ENCODE data around the gene DDTL. TPM values are rescaled to one million over a fixed set of nuclear protein-coding genes. Genes with fewer than 3 reads are reported as not detected.

Gene DDTL
- total RNA-seq, 1 donor = 1.8 TPM

- Histone ChIP-seq H3K79me2 (ENCODE audit: insufficient read depth, low read length) (peaks cover 69% of the 10 kb centered on the region), H3K27ac (ENCODE audit: low read depth, low read length) (no peak overlapping the region), H3K4me3 (ENCODE audit: insufficient read depth, low read length) (no peak overlapping the region), H3K27me3 (ENCODE audit: insufficient read depth, low read length) (no peaks in the 10 kb centered on the region), H3K36me3 (ENCODE audit: insufficient read depth, low read length) (peaks cover 10% of the 10 kb centered on the region), H2AFZ (ENCODE audit: low read length) (no peak overlapping the region), H3K4me1 (ENCODE audit: insufficient read depth, low read length) (no peaks in the 10 kb centered on the region), H3K4me2 (ENCODE audit: insufficient read depth, low read length) (no peak overlapping the region), H4K20me1 (ENCODE audit: insufficient read depth, low read length) (peaks cover 17% of the 10 kb centered on the region), H3K9me3 (ENCODE audit: low read depth, low read length) (no peaks in the 10 kb centered on the region)
- DNase-seq (ENCODE audit: insufficient read length, low spot score, missing footprints) = no peak
- no peak for TF ChIP-seq CTCF (IDR thresholded peaks at IDR 0.05; ENCODE audit: extremely low read depth, low read depth, low read length)
Measured at GRCh38 chr22:24021304-24021703, 54.6 kb downstream of the DDTL start.

Other genes starting within 250 kb of the DDTL start
- gene ZNF70, start 215.8 kb upstream of the DDTL start, total RNA-seq = 6.5 and 7.4 TPM in 2 replicates
- not detected in 2 replicates for gene VPREB3, start 212.5 kb upstream of the DDTL start, total RNA-seq
- 0.72 and 0.88 TPM in 2 replicates for gene C22orf15, start 203.9 kb upstream of the DDTL start, total RNA-seq
- gene CHCHD10, start 198.9 kb upstream of the DDTL start, total RNA-seq = 0.88 and 1.1 TPM in 2 replicates
- 23.5 and 41.3 TPM in 2 replicates for gene MMP11, start 194.0 kb upstream of the DDTL start, total RNA-seq
- 49.2 and 51.3 TPM in 2 replicates for gene SMARCB1, start 179.9 kb upstream of the DDTL start, total RNA-seq
- 0.36 and 0.59 TPM in 2 replicates for gene DERL3, start 127.9 kb upstream of the DDTL start, total RNA-seq
- gene SLC2A11, start 109.0 kb upstream of the DDTL start, total RNA-seq = 14.1 and 20.9 TPM in 2 replicates
- gene MIF, start 72.5 kb upstream of the DDTL start, total RNA-seq = 123 and 131 TPM in 2 replicates
- 2.4 and 13.8 TPM in 2 replicates for gene GSTT2B, start 5.7 kb upstream of the DDTL start, total RNA-seq
- gene DDT, start 7.6 kb downstream of the DDTL start, total RNA-seq = 80.3 and 83.4 TPM in 2 replicates
- gene GSTT2, start 13.2 kb downstream of the DDTL start, total RNA-seq = 0.59 and 1.1 TPM in 2 replicates
- gene GSTT4, start 38.6 kb downstream of the DDTL start, total RNA-seq = not detected in 2 replicates
- 45.4 and 46.3 TPM in 2 replicates for gene CABIN1, start 44.4 kb downstream of the DDTL start, total RNA-seq
- gene SUSD2, start 214.6 kb downstream of the DDTL start, total RNA-seq = 0.72 and 2.4 TPM in 2 replicates

Measured in osteoblast (primary cell).